ENCODE data around the gene ZFYVE26. TPM values are rescaled to one million over a fixed set of nuclear protein-coding genes. Genes with fewer than 3 reads are reported as not detected.

Gene ZFYVE26
- total RNA-seq, 1 experiment from 2014 or later = 13.2 TPM

DNA sequence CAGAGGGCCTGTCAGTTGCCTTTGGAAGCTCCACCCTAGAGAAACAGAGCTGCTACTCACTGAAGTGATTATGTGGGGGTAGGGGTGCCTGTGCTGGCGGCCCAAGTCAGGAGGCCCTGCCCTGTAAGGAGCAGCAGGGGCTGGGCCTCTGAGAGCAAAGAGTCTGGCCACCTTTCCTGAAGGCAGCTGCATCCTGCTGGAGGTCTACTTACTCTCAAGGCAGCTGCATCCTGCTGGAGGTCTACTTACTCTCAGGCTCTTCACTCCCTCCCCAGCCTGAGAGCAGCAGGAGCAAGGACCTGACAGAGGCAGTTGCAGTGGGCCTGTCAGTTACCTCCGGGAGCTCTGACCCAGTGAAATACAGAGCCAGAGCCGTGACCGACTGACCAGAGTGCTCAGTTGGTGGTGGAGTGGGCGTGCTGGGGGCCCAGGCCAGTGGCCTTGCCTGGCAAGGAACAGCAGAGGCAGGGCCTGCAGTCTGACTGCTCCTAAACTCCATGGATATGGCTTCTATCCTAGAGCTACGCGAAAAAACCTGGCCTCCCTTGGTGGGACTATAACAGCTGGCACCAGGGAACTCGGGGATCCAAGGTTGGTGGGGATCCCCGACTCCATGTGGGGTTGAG, 35.5 kb upstream of the ZFYVE26 start:
- no peaks in the 10 kb centered on the region for H3K36me3 ChIP-seq (ENCODE audit: control insufficient read depth in 1 of 2, insufficient read depth in 2 of 2, low read length in 2 of 2)
- no peak overlapping the region for H3K27ac ChIP-seq (ENCODE audit: low read depth, low read length)
- no peaks in the 10 kb centered on the region for H4K20me1 ChIP-seq (ENCODE audit: insufficient read depth)
- intact Hi-C loops (cut with micrococcal nuclease) = no loop called here
- no peak overlapping the region for H2AFZ ChIP-seq (ENCODE audit: low read depth, low read length, poor library complexity, severe bottlenecking)
- H3K4me1 ChIP-seq (ENCODE audit: control insufficient read depth in 1 of 2, insufficient read depth in 2 of 2, low read length in 2 of 2) = no peaks in the 10 kb centered on the region
- H3K4me2 ChIP-seq (ENCODE audit: low read length) = no peak overlapping the region
- no peaks in the 10 kb centered on the region for H3K79me2 ChIP-seq (ENCODE audit: insufficient read depth, low read length)
- H3K9me3 ChIP-seq (ENCODE audit: control insufficient read depth in 1 of 2, insufficient read depth in 1 of 2, low read depth in 1 of 2, low read length in 2 of 2) = no peaks in the 10 kb centered on the region
- ChIA-PET POLR2A (no interaction called here), CTCF (no interaction called here), RAD21 (ENCODE audit: low non-redundant PET in 1 of 2, low total read pairs in 2 of 2, uncharacterized antibody in 2 of 2, unreplicated experiment in 2 of 2) (no interaction called here)
- TF ChIP-seq CBX3 (IDR thresholded peaks at IDR 0.05; ENCODE audit: low read depth) = no peak
- TF ChIP-seq, protein P1, sequence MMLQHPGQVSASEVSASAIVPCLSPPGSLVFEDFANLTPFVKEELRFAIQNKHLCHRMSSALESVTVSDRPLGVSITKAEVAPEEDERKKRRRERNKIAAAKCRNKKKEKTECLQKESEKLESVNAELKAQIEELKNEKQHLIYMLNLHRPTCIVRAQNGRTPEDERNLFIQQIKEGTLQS (IDR thresholded peaks at IDR 0.05) = no peak
- TF ChIP-seq ZNF274 (IDR thresholded peaks at IDR 0.05; ENCODE audit: low read depth, low read length) = no peak
- TF ChIP-seq SP1 (IDR thresholded peaks at IDR 0.05; ENCODE audit: low read depth) = no peak
- no peak for TF ChIP-seq SIN3A (IDR thresholded peaks at IDR 0.05; ENCODE audit: low read depth)
- no peak for TF ChIP-seq EGR1 (IDR thresholded peaks at IDR 0.05; ENCODE audit: low read depth)
- TF ChIP-seq RAD21 (IDR thresholded peaks at IDR 0.05; ENCODE audit: low read depth) = no peak
- no peak for TF ChIP-seq CEBPB (IDR thresholded peaks at IDR 0.05; ENCODE audit: low read depth)
- TF ChIP-seq, protein P2, sequence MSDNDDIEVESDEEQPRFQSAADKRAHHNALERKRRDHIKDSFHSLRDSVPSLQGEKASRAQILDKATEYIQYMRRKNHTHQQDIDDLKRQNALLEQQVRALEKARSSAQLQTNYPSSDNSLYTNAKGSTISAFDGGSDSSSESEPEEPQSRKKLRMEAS (IDR thresholded peaks at IDR 0.05) = no peak
- TF ChIP-seq, protein P3, sequence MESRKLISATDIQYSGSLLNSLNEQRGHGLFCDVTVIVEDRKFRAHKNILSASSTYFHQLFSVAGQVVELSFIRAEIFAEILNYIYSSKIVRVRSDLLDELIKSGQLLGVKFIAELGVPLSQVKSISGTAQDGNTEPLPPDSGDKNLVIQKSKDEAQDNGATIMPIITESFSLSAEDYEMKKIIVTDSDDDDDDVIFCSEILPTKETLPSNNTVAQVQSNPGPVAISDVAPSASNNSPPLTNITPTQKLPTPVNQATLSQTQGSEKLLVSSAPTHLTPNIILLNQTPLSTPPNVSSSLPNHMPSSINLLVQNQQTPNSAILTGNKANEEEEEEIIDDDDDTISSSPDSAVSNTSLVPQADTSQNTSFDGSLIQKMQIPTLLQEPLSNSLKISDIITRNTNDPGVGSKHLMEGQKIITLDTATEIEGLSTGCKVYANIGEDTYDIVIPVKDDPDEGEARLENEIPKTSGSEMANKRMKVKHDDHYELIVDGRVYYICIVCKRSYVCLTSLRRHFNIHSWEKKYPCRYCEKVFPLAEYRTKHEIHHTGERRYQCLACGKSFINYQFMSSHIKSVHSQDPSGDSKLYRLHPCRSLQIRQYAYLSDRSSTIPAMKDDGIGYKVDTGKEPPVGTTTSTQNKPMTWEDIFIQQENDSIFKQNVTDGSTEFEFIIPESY (IDR thresholded peaks at IDR 0.05; ENCODE audit: extremely low read depth, insufficient replicate concordance, low read length) = no peak
- no peak for TF ChIP-seq FOSL1 (IDR thresholded peaks at IDR 0.05; ENCODE audit: low read depth)
- no peak for TF ChIP-seq ZFX (IDR thresholded peaks at IDR 0.05)
- ATAC-seq (no peak), DNase-seq (ENCODE audit: low read depth, low spot score) (no peak)
- no TSS peak for BruUV-seq (replicated peaks)
- H3K4me3 ChIP-seq (replicated peaks in 1 of 2; ENCODE audit: low read depth in 1 of 2, low read length in 2 of 2) = no peak overlapping the region
- no peaks in the 10 kb centered on the region for H3K27me3 ChIP-seq (ENCODE audit: insufficient read depth, low read length)
- H3K9ac ChIP-seq (ENCODE audit: low read length) = no peak overlapping the region
- H3K9me2 ChIP-seq (ENCODE audit: insufficient read depth) = no peaks in the 10 kb centered on the region
